MCF 10A (cell line): Measurements from ENCODE around the gene NELL1. TPM values are rescaled to one million over a fixed set of nuclear protein-coding genes. Genes with fewer than 3 reads are reported as not detected.

Source experiments
- BruUV-seq: library from RNA; stranded (reverse); fragments of 400-500 nt; replicated peaks from 2 replicates; lab custom pipeline; 2021; lab: Mats Ljungman, UMichigan
- CTCF ChIA-PET: fragments of 300-600 bp; sonication (Branson Sonifier 250); formaldehyde crosslinking; extraction: SDS; loops from one replicate; lab custom pipeline; 2021; ENCODE audit warnings: antibody characterized with exemption, inconsistent platforms; lab: Yijun Ruan, JAX
- POLR2A ChIA-PET: fragments of 300-600, 350-650 bp; sonication (Branson Sonifier 250); formaldehyde crosslinking; extraction: SDS; loops from one replicate; lab custom pipeline; 2020; ENCODE audit warnings: antibody characterized with exemption, inconsistent platforms; lab: Yijun Ruan, JAX
- DNase-seq: peaks from one replicate; pipeline ENCODE4 v3.0.0-alpha.2; 2018; ENCODE audit not compliant: unreplicated experiment
- H3K27ac Mint-ChIP-seq: one replicate; pipeline ENCODE4 v1.8.0; 2022; ENCODE audit warnings: mild to moderate bottlenecking, low read depth, mixed read lengths; ENCODE audit not compliant: unreplicated experiment
- H3K27me3 Mint-ChIP-seq: one replicate; pipeline ENCODE4 v1.8.0; 2022; ENCODE audit warnings: mixed read lengths; ENCODE audit not compliant: insufficient read depth, unreplicated experiment
- H3K36me3 Mint-ChIP-seq: one replicate; pipeline ENCODE4 v1.8.0; 2022; ENCODE audit warnings: mild to moderate bottlenecking, moderate library complexity, mixed read lengths; ENCODE audit not compliant: insufficient read depth, unreplicated experiment
- H3K4me1 Mint-ChIP-seq: one replicate; pipeline ENCODE4 v1.8.0; 2022; ENCODE audit warnings: mixed read lengths; ENCODE audit not compliant: insufficient read depth, unreplicated experiment
- H3K4me3 Mint-ChIP-seq: one replicate; pipeline ENCODE4 v1.8.0; 2022; ENCODE audit warnings: mild to moderate bottlenecking, moderate library complexity, mixed read lengths; ENCODE audit not compliant: unreplicated experiment
- H3K9me3 Mint-ChIP-seq: one replicate; pipeline ENCODE4 v1.8.0; 2022; ENCODE audit warnings: mixed read lengths; ENCODE audit not compliant: unreplicated experiment
- CTCF ChIP-seq: fragments of 200-600 bp; IDR thresholded peaks from one replicate; pipeline ENCODE4 v1.8.0; 2022; ENCODE audit warnings: antibody characterized with exemption, mild to moderate bottlenecking; ENCODE audit not compliant: unreplicated experiment
- intact Hi-C: fragments of 100-400 bp; cut with micrococcal nuclease; formaldehyde crosslinking; loops from 2 replicates; pipeline ENCODE4 v1.14.1; 2022
- total RNA-seq: library from RNA; stranded (reverse); gene quantifications from 2 replicates; pipeline ENCODE4 v1.2.3, GENCODE V29; 2022

NELL1 gene
- total RNA-seq, 1 experiment from 2014 or later: not detected

GRCh38 chr11:20670932-20671403 is 1.6 kb downstream of the NELL1 start:
- BruUV-seq: no TSS peak
- ChIA-PET CTCF (interaction anchor here (0.6 to 3.6 kb wide), 11 partner anchors 10 to 1460 kb away, joined by 3 to 30 read pairs (median 7); no protein-coding TSS in a partner anchor), POLR2A (no interaction called here)
- Mint-ChIP-seq H3K4me1 (no peaks in the 10 kb centered on the region), H3K36me3 (no peaks in the 10 kb centered on the region), H3K27me3 (peaks cover 66% of the 10 kb centered on the region), H3K27ac (no peak overlapping the region), H3K9me3 (no peaks in the 10 kb centered on the region), H3K4me3 (no peak overlapping the region)
- TF ChIP-seq CTCF: no peak
- DNase-seq: no peak
- intact Hi-C loops: no loop called here

- DNase-seq: peak; percentile 21
- Mint-ChIP-seq H3K27me3 (peaks cover 56% of the 10 kb centered on the region), H3K9me3 (no peaks in the 10 kb centered on the region), H3K4me1 (no peaks in the 10 kb centered on the region), H3K4me3 (no peak overlapping the region), H3K36me3 (no peaks in the 10 kb centered on the region), H3K27ac (no peak overlapping the region)
- POLR2A ChIA-PET: no interaction called here
- CTCF ChIA-PET: interaction anchor here (0.6 to 3.6 kb wide), 27 partner anchors 8 to 1481 kb away, joined by 3 to 30 read pairs (median 5); no protein-coding TSS in a partner anchor
- no TSS peak for BruUV-seq
- TF ChIP-seq CTCF: no peak
- intact Hi-C loops: loop anchor here (1.0 kb wide), 1 partner anchor 24 kb away; no protein-coding TSS in a partner anchor
These were observed 2.6 kb downstream of the NELL1 start for GRCh38 chr11:20671856-20672546.

GRCh38 chr11:20672575-20672974 is 3.2 kb downstream of the NELL1 start:
- intact Hi-C loops: loop anchor here (1.0 kb wide), 1 partner anchor 24 kb away; no protein-coding TSS in a partner anchor
- H3K9me3 Mint-ChIP-seq: no peaks in the 10 kb centered on the region
- BruUV-seq: no TSS peak
- peaks cover 51% of the 10 kb centered on the region for H3K27me3 Mint-ChIP-seq
- TF ChIP-seq CTCF: peak; percentile 29
- no peaks in the 10 kb centered on the region for H3K36me3 Mint-ChIP-seq
- no peak overlapping the region for H3K27ac Mint-ChIP-seq
- no peak overlapping the region for H3K4me3 Mint-ChIP-seq
- CTCF ChIA-PET: interaction anchor here (0.7 to 3.6 kb wide), 25 partner anchors 8 to 1480 kb away, joined by 3 to 30 read pairs (median 6); no protein-coding TSS in a partner anchor
- POLR2A ChIA-PET: no interaction called here
- peak; percentile 16 for DNase-seq
- no peaks in the 10 kb centered on the region for H3K4me1 Mint-ChIP-seq

GRCh38 chr11:20676658-20677057 is 7.3 kb downstream of the NELL1 start:
- intact Hi-C loops: no loop called here
- H3K4me1 Mint-ChIP-seq: no peaks in the 10 kb centered on the region
- no peak overlapping the region for H3K4me3 Mint-ChIP-seq
- CTCF ChIA-PET: interaction anchor here (0.6 to 0.8 kb wide), 3 partner anchors 33 to 1176 kb away, joined by 3 to 6 read pairs (median 3); no protein-coding TSS in a partner anchor
- peaks cover 36% of the 10 kb centered on the region for H3K27me3 Mint-ChIP-seq
- no peak overlapping the region for H3K27ac Mint-ChIP-seq
- BruUV-seq: no TSS peak
- TF ChIP-seq CTCF: no peak
- POLR2A ChIA-PET: no interaction called here
- H3K9me3 Mint-ChIP-seq: no peaks in the 10 kb centered on the region
- H3K36me3 Mint-ChIP-seq: no peaks in the 10 kb centered on the region
- no peak for DNase-seq
